ENCODE results near the gene GABBR1.

The GABBR1 gene

GRCh38 chr6:29521006-29521680 lies 111.8 kb downstream of the GABBR1 start:
- no peak for TF ChIP-seq CTCF (conservative IDR thresholded peaks at IDR 0.05; ENCODE audit: low read depth, low read length)
- DNase-seq (ENCODE audit: low read depth), result no peak
- H3K4me3 ChIP-seq (ENCODE audit: low read length), result no peak overlapping the region

GRCh38 chr6:29520232-29520631 lies 112.8 kb downstream of the GABBR1 start:
- no peak overlapping the region for H3K4me3 ChIP-seq (ENCODE audit: low read length)
- no peak for TF ChIP-seq CTCF (conservative IDR thresholded peaks at IDR 0.05; ENCODE audit: low read depth, low read length)
- DNase-seq (ENCODE audit: low read depth), result no peak

- H3K4me3 ChIP-seq (ENCODE audit: low read length), result no peak overlapping the region
- DNase-seq (ENCODE audit: low read depth), result no peak
- TF ChIP-seq CTCF (conservative IDR thresholded peaks at IDR 0.05; ENCODE audit: low read depth, low read length), result no peak
Observed at GRCh38 chr6:29519291-29520010, 113.5 kb downstream of the GABBR1 start.

GRCh38 chr6:29517728-29518440 lies 115.1 kb downstream of the GABBR1 start:
- TF ChIP-seq CTCF (conservative IDR thresholded peaks at IDR 0.05; ENCODE audit: low read depth, low read length), result no peak
- H3K4me3 ChIP-seq (ENCODE audit: low read length), result no peak overlapping the region
- no peak for DNase-seq (ENCODE audit: low read depth)

- no peak for DNase-seq (ENCODE audit: low read depth)
- no peak for TF ChIP-seq CTCF (conservative IDR thresholded peaks at IDR 0.05; ENCODE audit: low read depth, low read length)
Observed at GRCh38 chr6:29517245-29517644, 115.7 kb downstream of the GABBR1 start.

GRCh38 chr6:29516108-29516507 lies 116.9 kb downstream of the GABBR1 start:
- H3K4me3 ChIP-seq (ENCODE audit: low read length), result no peak overlapping the region
- no peak for TF ChIP-seq CTCF (conservative IDR thresholded peaks at IDR 0.05; ENCODE audit: low read depth, low read length)
- no peak for DNase-seq (ENCODE audit: low read depth)

More at GRCh38 chr6:29517245-29517644, 115.7 kb downstream of the GABBR1 start:
- H3K4me3 ChIP-seq (ENCODE audit: low read length), result no peak overlapping the region
